ENCODE results near the gene AZIN2. TPM values are rescaled to one million over a fixed set of nuclear protein-coding genes. Genes with fewer than 3 reads are reported as not detected.
"Not testable (repeated sequence)": the region's sequence is repeated elsewhere in the genome, so short reads cannot be mapped to it uniquely, and the experiment has no call there.

The AZIN2 gene
- total RNA-seq, 1 donor from 2014 or later, result 7.0 TPM

- Mint-ChIP-seq H3K27me3 (ENCODE audit: unreplicated experiment) (peaks cover 8% of the 10 kb centered on the region), H3K4me1 (ENCODE audit: low read depth, unreplicated experiment) (peaks cover 4% of the 10 kb centered on the region), H3K27ac (ENCODE audit: unreplicated experiment) (no peak overlapping the region), H3K36me3 (ENCODE audit: unreplicated experiment) (no peaks in the 10 kb centered on the region), H3K4me3 (ENCODE audit: unreplicated experiment) (no peak overlapping the region), H3K9me3 (ENCODE audit: unreplicated experiment) (no peaks in the 10 kb centered on the region)
- no peak for TF ChIP-seq CTCF (IDR thresholded peaks at IDR 0.05; ENCODE audit: partially characterized antibody, unreplicated experiment)
- DNase-seq, result no peak
Observed at GRCh38 chr1:33120436-33121231, 39.7 kb downstream of the AZIN2 start.

DNA sequence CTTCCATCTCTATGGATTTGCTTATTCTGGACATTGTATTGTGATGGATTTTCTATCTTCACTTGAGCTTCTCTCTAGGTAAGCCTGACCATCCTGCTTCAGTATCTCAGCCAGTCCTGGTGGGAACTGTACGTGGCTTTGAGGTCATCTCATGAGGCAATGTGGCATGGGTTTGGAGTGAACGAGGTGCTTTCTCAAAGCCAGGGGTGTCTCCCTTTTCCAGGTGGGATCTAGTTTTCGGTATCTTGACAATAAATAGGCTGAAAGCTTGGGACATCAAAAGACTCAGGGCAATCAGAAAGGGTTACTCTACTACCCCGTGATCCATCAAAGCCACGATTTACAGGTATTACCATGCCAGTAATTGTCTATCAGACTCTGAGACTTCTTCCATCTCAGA lies 40.8 kb downstream of the AZIN2 start:
- Mint-ChIP-seq H3K27ac (ENCODE audit: unreplicated experiment) (no peak overlapping the region), H3K27me3 (ENCODE audit: unreplicated experiment) (peaks cover 9% of the 10 kb centered on the region), H3K4me1 (ENCODE audit: low read depth, unreplicated experiment) (peaks cover 4% of the 10 kb centered on the region), H3K9me3 (ENCODE audit: unreplicated experiment) (no peaks in the 10 kb centered on the region), H3K36me3 (ENCODE audit: unreplicated experiment) (no peaks in the 10 kb centered on the region), H3K4me3 (ENCODE audit: unreplicated experiment) (no peak overlapping the region)
- TF ChIP-seq CTCF (IDR thresholded peaks at IDR 0.05; ENCODE audit: partially characterized antibody, unreplicated experiment), result no peak
- DNase-seq, result no peak

DNA sequence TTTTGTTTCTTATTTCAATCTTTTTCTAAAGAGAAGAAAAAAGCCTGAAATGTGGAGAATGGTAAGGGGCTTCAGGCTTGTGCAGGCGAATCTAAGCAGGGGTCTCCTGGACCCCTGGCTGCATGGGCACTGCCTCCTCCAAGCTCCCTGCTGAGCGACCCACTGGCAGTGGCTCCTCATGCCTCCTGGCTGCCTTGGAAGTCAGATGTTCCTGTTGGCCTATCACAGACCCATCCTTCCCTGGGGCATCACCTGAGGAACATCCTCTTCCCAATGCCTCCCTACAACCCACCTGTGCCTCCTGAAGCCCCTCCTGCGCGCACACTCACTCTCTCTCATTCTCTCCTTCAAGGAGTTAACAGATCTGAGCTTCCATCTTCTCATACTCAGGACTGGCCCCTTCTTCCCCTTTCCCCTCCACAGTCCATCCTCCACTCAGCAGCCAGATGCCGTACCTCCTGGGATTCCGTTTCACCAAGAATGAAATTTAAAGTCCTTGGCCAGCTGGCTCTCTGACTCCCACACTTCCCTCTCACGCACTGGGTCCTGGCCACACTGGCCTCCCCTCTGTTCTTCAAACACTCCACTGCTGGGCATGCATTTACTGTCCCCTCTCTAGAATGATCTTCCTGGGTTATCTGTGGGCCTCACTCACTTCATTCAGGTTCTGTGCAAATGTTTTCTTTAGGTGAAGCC lies 41.7 kb downstream of the AZIN2 start:
- TF ChIP-seq CTCF (IDR thresholded peaks at IDR 0.05; ENCODE audit: partially characterized antibody, unreplicated experiment), result no peak
- Mint-ChIP-seq H3K4me3 (ENCODE audit: unreplicated experiment) (no peak overlapping the region), H3K36me3 (ENCODE audit: unreplicated experiment) (no peaks in the 10 kb centered on the region), H3K9me3 (ENCODE audit: unreplicated experiment) (no peaks in the 10 kb centered on the region), H3K4me1 (ENCODE audit: low read depth, unreplicated experiment) (peaks cover 4% of the 10 kb centered on the region), H3K27me3 (ENCODE audit: unreplicated experiment) (peaks cover 9% of the 10 kb centered on the region), H3K27ac (ENCODE audit: unreplicated experiment) (no peak overlapping the region)
- no peak for DNase-seq

DNA sequence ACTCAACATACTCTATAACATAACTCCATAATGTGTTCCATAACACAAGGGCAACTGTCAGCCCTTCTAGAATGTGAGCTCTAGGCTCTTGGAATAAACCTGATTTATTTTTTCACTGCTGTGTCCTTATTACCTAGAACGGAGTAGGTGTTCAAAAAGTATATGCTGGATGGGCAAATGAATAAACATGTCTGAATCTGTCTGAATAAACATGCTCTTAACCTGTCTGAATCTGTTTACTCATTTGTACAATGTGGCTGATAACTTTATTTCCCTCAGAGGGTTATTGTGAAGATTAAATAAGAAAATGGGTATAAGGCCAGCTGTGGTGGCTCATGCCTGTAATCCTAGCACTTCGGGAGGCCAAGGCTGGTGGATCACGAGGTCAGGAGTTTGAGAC lies 42.3 kb downstream of the AZIN2 start:
- peaks cover 4% of the 10 kb centered on the region for H3K4me1 Mint-ChIP-seq (ENCODE audit: low read depth, unreplicated experiment)
- no peak overlapping the region for H3K4me3 Mint-ChIP-seq (ENCODE audit: unreplicated experiment)
- DNase-seq, result no peak
- H3K36me3 Mint-ChIP-seq (ENCODE audit: unreplicated experiment), result no peaks in the 10 kb centered on the region
- no peak overlapping the region for H3K27ac Mint-ChIP-seq (ENCODE audit: unreplicated experiment)
- no peak for TF ChIP-seq CTCF (IDR thresholded peaks at IDR 0.05; ENCODE audit: partially characterized antibody, unreplicated experiment)
- no peaks in the 10 kb centered on the region for H3K9me3 Mint-ChIP-seq (ENCODE audit: unreplicated experiment)
- H3K27me3 Mint-ChIP-seq (ENCODE audit: unreplicated experiment), result peaks cover 9% of the 10 kb centered on the region

DNA sequence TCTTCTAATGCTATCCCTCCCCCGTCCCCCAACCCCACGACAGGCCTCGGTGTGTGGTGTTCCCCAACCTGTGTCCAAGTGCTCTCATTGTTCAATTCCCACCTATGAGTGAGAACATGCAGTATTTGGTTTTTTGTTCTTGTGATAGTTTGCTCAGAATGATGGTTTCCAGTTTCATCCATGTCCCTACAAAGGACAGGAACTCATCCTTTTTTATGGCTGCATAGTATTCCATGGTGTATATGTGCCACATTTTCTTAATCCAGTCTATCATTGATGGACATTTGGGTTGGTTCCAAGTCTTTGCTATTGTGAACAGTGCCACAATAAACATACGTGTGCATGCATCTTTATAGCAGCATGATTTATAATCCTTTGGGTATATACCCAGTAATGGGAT lies 43.7 kb downstream of the AZIN2 start:
- not testable (repeated sequence) for H3K36me3 Mint-ChIP-seq (ENCODE audit: unreplicated experiment); H3K27me3 Mint-ChIP-seq (ENCODE audit: unreplicated experiment); H3K9me3 Mint-ChIP-seq (ENCODE audit: unreplicated experiment); H3K4me1 Mint-ChIP-seq (ENCODE audit: low read depth, unreplicated experiment); H3K27ac Mint-ChIP-seq (ENCODE audit: unreplicated experiment); DNase-seq; H3K4me3 Mint-ChIP-seq (ENCODE audit: unreplicated experiment)
